Kidney tubule cell (primary cell): ENCODE results near the gene CFAP77.

Experiments used
- DNase-seq: peaks from one replicate; pipeline ENCODE4 v3.0.0-alpha.2; 2018; ENCODE audit warnings: low spot score

Gene CFAP77

DNA sequence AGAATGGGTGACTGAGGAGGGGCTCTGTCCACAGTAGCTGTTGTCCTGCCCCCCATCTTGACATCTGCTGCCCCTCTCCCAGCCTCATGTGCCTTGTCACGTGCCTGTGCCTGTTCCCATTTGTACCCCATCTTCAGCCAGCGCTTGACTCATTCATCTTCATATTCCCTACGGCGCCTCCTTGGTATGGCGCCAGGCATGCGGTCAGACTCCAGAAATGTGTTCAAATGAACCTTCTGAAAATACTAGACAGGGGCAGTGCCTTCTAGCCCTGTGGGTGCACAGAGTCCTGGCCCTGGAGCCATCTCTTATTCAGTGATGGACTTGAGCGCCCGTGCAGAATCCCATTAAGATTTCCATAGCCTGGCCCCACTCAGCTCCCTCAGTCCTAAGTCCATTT is 46.2 kb downstream of the CFAP77 start:
- no peak for DNase-seq

DNA sequence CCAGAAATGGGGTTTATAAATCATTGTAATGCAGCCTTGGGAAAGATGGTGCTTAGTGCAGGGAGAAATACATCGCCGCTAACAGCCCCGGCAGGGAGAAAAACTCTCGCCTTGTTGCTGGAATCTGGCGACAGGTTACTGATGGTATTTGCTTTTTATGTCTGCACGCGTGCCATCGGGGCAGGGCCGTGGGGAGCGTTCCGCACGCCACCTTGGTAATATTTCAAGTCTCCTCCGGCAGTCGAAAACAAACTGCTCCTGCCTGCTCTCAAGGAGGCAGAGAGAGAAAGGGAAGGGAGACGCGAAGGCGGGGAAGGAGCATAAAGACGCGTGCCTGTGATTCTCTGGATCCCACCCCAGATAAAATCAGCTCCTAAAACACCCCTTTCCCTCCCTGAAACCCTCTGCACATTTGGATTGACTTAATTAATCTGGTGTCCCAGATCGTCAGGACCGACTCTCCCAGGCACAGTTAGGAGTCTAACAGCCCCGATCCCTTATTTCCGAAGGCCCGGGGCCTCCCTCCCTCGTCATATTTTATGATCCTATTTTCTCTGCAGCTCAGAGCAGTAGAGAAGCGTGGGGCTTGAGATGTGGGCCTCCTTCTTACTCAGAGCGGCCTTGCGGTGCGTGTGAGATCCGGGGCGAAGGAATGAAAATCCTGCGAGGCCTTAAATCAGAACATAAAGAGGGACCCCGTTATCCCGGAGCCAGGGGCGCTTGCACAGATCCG is 47.7 kb downstream of the CFAP77 start:
- DNase-seq: no peak

DNA sequence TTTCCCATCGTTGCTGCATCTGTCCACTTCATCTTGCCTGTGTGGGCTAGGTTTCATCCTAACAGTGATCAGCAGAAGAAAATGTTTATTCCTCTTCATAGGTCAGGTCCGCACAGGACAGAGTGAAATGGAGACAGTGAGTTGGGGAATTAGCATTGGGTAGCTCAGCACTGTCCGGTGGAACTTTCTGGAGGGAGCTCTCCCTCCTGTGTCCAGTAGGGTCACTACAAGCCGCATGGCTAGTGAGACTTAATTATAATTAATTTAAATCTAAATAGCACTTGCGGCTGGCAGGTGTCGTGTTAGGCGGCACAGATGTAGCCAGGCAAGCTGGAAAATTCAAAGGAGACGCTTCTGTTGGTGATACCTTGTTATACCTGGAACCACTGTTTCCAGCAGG is 48.4 kb downstream of the CFAP77 start:
- no peak for DNase-seq

DNA sequence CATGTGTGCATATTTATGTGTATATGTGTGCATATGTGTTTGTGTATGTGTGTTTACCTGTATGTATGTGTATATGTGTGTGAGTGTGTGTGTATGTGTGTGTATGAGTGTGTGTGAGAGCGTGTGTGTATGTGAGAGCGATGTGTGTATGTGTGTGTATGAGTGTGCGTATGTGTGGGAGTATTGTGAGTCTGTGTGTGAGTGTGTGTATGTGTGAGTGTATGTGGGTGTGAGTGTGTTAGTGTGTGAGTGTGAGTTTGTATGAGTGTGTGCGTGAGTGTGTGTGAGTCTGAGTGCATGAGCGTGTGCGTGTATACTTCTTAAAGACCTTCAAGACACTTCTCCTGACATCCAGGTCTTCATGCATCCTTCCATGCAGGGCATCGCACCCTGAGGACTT is 49.6 kb downstream of the CFAP77 start:
- DNase-seq: no peak

DNA sequence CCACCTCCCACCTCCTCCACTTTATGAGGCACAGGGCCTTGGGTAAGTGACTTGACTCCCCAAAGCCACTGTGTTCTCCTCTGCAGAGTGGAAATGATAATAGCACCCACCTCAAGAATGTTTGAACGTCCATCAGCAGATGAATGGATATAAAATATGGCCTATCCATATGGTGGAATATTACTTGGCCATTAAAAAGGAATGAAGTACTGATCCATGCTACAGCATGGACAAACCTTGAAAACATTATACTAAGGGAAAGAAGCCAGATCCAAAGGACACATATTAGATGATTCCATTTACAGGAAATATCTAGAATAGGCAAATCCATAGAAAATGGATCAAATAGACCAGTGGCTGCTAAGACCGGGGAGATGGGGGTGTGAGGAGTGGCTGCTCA is 50.2 kb downstream of the CFAP77 start:
- no peak for DNase-seq

DNA sequence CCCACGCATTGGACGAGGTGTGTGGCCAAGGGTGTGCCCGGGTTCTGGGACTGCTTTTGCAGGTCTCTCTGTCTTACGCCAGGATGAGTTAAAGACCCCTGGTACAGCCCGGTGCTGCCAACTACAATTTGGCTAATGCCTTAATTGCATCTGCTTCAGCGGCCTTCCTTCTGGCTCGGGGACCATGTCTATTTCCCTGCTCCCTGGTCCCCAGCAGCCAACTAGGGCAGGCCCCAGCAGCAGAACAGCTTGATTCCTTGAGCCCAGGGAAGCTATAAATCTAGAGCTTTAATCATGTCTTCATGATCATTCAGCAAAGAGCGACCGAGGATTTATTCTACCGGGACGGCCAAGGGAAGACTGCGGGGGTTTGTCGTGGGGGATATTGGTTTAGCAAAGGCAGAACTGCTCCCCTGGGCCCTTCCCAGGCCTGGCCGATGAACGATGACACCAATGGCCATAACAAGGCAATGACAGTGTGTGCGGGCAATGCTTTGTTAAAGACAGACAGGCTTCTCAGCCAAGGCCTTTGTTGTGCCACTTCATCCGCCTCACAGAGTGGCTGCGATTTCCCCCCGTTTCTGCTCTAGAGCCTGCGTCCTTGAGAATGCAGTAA is 51.4 kb downstream of the CFAP77 start:
- DNase-seq: no peak

DNA sequence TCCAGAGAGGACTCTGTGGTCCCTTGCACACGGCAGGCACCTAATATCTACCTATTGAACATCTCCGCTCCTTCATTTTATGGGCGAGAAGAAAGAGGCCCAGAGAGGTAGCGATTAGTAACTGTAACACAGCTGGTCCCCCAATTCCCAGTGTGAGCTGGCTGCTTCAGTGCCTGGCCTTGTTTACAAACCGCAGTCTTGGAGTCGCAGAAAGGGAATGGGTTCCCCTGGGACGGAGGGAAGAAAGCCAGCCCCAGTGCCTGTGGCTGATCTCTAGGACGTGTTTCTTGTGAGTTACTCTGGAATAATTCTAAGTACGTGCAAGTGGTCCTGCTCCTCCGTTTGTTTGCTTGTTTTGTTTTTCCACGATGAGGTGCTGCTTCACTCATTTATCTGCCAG is 52.0 kb downstream of the CFAP77 start:
- DNase-seq: no peak

DNA sequence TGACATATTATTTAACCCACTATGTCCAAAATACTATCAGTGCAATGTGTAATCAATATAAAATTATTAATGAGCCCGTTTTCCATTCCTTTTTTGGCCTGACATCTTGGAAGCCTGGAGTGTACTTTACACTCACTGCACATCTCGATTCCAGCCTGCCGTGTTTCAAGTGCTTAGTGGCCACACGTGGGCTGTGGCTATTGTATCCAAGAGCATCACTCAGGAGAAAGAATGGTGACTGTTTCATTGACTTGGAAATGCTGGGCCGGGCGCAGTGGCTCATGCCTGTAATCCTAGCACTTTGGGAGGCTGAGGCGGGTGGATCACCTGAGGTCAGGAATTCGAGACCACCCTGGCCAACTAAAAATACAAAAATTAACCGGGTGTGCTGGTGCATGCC is 54.5 kb downstream of the CFAP77 start:
- DNase-seq: no peak

DNA sequence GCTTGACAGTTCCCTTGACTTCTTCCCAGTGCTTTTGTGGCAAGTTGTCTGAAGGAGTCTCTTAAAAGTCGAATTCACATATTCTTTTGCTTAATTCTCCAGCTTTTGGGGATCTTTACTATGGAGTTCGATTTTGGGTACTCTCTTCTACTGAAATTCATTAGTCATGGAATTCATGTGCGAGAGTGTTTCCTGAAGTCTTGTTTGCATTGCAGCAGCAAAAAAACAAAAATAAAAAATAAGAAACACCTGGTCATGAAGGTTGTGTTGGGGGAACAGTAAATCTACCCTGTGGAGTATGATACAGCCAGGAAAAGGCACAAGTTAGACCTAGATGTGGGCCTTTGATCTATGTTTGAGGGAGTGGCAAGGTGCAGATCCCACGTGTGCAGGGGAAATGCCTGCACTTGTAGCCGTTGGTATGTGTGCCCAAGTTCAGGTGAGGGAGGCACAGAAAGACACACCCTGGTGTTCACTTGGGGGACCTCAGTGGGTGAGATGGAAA is 55.2 kb downstream of the CFAP77 start:
- no peak for DNase-seq

DNA sequence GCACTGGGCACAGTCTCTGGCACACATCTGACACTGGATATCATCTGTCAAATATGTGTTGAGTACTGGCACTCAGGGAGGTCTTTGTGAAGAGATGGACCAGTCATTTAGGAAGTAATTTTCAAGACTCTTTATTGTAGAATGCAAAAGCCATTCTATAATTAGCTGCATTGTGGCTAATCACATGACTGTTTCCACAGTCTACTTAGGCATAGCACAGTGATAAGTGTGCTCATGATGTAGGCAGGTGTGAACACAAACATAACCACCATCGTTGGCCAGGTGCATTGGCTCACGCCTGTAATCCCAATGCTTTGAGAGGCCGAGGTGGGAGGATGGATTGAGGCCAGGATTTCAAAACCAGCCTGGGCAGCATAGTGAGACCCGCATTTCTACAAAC is 62.2 kb downstream of the CFAP77 start:
- no peak for DNase-seq

DNA sequence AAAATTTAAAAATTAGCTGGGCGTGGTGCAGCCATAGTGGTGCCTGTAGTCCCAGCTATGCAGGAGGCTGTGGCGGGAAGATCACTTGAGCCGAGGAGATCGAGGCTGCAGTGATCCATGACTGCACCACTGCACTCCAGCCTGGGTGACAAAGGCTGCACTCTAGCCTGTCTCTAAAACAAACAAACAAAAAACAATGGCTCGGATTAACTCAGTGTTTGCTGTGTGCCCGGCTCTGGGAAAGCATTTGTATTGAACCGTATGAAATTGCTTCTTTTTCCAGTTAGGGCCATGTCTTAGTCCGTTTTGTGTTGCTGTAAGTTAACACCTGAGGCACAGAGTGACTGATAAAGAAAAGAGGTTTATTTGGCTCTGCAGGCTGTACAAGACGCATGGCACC is 62.6 kb downstream of the CFAP77 start:
- DNase-seq: no peak

DNA sequence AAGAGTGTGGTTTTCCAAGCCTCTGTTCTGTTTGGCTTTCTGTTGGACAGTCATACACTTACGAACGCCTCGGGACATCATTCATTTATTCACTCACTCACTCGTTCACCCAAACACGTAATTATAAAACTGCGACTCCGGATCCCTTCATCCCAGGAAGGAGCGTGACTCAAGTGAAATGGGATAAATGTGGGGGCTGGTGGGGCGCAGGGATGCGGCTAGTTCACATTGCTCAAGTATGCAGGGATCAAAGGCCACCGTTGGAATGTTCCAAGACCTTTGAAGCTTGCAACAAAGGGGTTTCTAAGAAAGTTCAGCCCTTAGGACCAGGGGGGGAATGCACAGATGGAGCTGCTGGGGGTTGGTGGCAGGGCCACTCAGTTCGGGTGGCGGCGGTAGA is 64.2 kb downstream of the CFAP77 start:
- DNase-seq: peak; percentile 30

DNA sequence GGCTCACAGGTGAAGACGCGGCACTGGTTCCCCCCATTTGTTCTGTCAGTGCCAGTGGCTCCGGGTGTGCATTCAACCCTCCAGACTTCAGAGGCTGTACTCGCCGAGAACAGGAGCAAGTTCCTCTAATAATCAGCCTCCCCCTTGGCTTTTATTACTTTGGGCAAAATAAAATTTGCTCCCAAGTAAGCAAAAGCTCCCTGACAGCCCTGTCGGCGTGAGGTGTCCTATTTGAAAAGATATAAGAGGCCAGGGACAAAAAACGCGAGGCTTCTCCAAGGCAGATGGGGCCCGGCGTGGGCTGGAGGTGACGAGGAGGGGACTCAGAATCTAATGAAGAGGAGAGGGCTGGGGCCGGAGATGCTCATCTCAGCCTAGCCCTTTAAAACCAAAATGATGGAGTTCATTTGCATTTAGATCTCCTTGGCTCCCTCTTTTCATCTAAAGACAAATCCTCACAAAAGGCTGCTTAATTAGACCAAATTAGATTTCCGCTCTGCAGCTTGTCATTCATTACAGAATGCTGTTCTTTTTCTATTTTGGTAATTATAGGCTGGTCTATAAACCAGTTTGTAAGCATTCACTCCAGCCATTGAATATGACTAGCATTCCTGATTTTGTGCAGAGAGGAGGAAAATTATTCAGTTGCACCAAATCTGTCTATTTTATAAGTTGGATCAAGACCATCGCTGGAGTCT is 68.5 kb downstream of the CFAP77 start:
- DNase-seq: no peak

DNA sequence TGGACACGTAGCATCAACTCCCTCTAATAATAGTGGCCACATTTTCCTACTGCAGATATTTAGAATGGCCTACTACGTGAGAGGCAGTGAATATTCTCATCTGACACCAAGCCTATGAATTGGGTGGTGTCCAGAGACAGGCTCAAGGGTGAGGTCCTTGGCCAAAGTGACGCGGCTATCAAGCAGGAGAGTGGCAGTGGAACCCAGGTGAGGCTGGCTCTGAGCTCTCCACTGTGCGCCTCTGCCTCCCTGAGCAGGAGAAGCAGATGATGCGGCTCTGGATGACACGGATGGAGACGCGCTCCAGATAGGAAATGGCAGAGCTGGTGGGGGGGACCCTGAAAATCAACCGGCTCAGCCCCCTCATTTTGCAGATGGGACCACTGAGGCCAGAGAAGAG is 69.7 kb downstream of the CFAP77 start:
- no peak for DNase-seq

DNA sequence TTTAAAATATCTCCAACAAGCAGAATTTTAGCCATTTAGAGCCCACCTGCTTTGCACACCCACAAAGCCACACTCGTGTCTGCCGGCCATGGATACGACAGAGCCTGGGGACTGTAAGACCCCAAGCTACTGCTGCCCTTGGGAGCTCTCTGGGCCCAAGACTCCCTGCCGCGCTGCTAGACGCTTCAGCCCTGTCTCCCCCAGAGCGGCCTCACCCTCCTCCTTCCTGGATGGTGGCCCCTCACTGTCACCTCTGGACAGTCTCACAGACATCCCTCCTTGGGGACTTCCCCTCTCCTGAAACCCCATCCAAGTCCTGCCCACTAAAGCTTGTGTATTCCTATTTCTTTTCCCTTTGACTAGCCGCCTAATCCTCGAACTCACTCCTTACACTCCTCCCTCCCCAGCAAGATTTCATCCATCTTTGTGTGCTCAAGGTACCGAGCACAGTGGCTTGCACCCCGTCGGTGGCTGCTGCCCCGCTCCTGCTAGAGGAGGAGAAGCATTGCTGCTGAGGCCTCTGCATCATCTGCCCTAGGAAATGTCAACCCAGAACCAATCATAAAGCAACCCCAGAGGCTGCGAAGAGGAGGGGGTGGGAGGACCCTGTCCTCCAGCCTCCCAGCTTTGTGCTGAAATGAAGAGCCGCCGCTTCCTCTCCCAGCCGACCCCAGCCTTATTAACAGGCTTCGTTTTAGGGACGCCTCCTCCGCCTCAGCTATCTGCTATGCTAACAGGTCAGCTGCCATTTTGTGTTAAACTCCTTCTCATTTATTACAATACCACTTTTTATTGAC is 71.2 kb downstream of the CFAP77 start:
- no peak for DNase-seq

DNA sequence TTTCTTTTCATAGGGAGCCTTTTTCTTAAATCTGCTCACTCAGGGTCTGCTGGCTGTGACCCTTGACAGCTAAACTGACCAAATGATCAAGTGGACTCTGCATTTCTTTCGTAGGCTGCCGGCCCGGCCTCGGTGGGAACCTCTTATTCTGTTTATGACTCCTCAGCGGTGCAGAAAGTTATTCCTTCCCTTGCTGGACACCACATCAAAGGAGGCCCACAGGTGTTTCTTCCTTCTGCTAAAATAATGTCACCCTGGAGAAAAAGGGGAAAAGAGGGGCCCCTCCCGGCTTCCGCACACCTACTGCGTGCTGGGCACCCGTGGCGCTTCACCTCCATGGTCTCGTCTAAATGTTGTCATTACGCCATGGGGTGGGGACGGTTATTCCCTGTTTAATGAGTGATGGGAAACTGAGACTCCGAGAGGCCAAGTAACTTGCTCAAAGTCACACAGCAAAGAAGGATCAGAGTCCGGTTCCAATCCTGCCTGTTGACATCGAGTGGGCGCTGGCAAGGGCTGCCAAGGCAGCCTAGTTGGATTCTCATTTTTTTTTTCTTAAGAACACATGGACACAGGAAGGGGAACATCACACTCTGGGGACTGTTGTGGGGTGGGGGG is 72.3 kb downstream of the CFAP77 start:
- no peak for DNase-seq

DNA sequence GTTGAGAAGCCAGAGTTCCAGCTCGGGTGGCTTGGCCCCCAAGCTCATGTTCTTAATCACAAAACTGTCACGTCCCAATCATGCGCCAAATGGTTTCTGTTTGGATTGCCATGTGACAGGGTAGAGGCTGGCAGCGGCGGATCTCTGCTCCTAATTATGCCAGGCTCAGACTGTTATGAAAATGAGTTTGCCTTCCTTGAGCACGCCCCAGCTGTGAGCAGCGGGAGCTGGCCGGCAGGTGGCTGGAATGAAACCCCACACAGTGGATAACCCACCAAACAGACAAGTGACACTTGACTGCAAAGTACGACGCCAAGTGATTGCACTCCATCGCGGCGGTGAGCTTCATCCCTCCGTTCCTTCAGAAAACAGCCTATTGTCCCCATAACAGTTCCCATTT is 75.4 kb downstream of the CFAP77 start:
- no peak for DNase-seq

DNA sequence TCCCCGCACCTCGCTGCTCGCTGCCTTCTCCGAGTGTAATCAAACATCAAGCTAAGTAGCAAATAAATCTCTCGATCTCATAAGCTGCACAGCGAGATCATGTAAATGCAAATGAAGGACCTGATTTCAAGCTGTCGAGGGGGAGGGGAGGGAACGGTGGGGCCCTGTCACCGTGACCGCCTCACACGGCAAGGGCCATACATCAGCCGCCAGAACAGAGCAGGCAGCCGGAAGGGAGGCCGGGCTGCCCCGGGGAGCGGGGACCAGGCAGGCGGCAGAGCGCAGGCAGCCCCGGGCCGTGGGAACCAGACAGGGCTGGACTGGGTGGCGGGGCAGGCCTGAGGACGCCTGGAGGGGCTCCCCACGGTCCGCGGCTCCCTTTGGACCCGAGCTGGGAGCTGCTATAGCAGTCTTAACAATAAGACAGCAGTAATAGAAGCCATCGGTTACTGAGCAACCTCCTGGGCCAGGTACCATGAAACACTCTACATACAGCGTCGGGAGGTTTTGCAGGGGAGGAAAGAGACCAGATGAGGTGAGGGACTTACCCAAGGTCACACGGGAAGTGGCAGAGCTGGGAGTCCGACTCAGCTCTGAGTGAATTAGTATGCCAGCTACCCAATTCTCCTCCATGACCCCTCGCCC is 76.8 kb downstream of the CFAP77 start:
- no peak for DNase-seq

DNA sequence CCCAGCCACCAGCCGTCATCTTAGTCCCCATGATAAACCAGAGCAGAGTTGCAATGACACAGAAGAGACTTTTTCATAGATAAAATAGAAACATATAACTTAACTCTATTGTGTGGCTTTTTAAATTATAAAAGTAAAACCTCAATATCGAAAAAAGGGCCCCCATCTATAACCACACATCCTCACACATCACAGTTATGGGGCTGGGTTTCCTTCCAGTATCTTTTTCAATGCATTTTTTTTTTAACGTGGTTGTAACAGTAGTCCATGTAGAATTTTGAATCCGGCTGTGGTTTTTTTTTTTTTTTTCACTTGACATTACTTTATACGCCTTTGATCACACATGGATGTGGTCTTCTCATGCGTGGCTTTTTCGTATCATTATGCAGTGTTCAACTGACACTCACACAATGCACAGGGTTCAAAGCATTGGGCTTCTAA is 77.4 kb downstream of the CFAP77 start:
- no peak for DNase-seq

DNA sequence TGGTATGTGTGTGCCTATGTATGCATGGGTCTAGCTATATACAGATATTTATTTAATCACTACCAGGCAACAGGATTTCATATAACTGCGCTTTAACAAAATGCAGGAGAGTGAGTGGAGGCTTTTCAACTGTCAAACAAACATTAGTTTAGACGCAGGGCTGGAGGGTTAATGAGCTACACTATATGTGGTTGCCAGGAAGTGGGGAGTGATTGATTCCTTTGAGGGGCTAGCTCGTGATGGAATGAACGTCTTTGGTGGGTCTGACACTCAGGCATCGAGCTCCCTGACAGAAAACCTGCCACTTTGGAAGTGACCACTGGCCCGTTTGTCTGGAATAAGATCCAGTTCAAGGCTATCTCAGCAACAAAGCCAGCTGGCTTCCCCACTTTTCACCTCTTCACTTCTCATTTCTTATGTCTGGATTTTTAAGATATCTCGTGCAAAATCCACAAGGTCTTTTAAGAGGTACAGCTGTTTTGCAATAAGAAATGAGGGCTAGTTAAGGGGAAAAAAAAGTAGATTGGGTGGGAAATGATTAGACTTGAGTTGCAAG is 78.0 kb downstream of the CFAP77 start:
- no peak for DNase-seq

DNA sequence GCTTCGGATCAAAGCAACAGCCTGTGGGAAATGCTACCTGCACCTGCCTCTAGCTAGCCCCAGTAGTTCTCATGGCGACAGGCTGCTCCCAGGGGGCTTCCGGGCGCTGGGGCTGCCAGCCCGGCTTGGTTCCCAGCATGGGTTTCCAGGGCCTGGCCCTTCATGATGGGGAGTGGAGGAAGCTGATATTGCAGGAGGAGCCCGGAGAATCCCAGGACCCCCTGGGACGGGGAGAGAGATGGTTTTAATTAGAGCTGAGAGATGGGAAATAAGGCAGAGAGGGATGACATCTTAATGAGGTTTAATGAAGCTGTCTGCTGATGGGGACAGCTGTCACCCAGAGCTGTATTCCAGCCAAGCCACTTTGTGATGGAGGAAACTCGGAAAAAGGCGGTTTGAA is 78.6 kb downstream of the CFAP77 start:
- DNase-seq: no peak
